Breast epithelium (tissue), 3 donors: ENCODE measurements around the gene PRR27.

Experiments
- CTCF ChIP-seq, 3 donors: fragments of 450-650 bp; IDR thresholded peaks; one replicate each; pipeline ENCODE4 v1.5.1; 2016 to 2017; ENCODE audit warnings: antibody characterized with exemption in 3 of 3, mild to moderate bottlenecking in 3 of 3, moderate library complexity in 3 of 3
- POLR2AphosphoS5 ChIP-seq, 3 donors: sonication (generic); formaldehyde crosslinking; IDR thresholded peaks; one replicate each; pipeline ENCODE4 v1.6.1; 2017; ENCODE audit warnings: antibody characterized with exemption in 3 of 3

GRCh38 chr4:70158576-70158975, 4.5 kb downstream of the PRR27 start:
- TF ChIP-seq POLR2AphosphoS5 (IDR thresholded peaks at IDR 0.05): no peak
- TF ChIP-seq CTCF (IDR thresholded peaks at IDR 0.05): no peak
